ENCODE results near the gene MT1B.
A peak's percentile ranks its signal among the peaks of the same experiment; 100 is the strongest.
"Not testable (repeated sequence)": the region's sequence is repeated elsewhere in the genome, so short reads cannot be mapped to it uniquely, and the experiment has no call there.

The MT1B gene

DNA sequence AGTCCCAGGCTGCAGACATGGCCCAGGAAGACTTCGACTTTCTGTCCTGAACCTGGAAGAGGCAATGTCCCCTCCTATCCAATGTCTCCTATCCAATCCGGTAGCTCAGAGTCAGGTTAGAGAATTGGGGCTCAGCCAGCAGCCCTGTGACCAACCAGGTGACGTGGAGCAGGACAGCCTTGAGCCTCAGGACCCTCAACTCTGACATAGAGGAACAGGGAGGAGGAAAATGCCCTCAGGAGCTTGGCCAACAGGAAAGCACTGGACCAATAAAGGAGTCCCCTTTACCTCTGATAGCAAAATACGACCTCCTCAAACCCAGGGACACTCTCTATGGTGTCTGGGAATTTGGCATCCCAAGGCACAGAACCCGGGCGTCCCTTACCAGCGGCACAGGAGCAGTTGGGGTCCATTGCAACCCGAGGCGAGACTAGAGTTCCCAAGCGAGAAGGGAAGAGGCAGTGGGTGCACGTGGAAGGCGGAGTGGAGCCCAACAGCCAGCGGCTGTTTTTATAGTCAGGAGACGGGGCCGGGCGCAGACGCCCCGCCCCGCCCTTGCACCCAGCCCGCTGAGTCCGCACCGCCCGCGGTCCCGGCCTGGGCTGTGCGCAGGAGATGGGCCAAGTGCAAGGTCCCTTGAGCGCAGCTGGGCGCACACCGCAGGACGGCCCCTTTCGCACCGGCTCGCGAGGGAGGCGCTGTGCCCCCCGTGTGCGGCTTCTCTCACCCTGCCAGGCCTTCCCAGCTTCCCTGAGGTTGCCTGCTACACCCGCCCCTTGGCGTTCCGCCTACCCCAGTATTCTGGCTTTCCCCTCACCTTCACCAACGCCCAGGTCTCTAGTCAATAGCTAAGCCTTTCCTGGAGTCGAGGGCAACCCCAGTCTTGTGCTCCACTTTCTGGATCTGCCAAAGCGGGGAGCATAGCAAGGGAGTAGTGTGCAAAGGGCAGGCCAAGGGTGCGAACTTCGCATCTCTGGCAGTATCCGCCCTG, 16.2 kb downstream of the MT1B start, which contains the start of gene MT1G:
TSS of gene MT1G (minus strand) at position 485 of the 991 bp plus-strand sequence. CDS start at position 413, 72 bp downstream.
- DNase-seq (ENCODE audit: low read depth in 2 of 3, low spot score in 2 of 3), result no peak

DNA sequence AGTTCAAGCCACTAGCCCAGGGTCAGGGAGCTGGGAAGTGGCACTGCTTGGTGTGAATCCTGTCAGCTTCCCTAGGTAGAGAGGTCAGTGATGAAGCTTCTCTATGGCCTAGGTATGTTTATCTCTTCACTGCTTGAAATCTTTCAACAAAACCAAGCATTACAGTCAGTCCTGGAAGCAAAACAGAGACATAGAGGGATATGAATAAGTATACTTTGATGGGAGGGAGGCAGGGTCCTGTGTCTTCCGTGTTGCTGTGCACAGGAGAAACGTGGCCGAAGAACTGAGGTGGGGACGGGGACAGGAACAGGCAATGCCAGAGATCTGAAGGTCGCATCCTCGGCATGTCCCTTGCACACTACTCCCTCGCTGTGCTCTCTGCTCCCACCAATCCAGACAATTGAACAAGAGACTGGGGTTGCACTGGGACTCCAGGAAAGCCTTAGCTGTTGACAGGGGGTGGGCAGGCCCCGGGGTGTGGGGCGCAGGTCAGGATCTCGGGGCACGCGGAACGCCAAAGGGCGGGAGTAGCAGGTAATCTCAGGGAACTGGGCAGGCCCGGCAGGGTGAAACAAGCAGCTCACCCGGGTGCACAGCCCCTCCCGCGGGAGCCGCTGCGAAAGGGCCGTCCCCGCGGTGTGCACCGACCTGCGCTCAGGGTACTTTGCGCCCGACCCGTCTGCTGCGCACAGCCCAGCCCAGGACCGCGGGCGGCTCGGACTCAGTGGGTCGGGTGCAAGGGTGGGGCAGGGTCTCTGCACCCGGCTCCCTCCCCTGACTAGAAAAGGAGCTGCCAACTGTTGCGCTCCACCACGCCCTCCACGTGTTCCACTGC, 17.5 kb downstream of the MT1B start, which contains the start of gene MT1H:
TSS of gene MT1H (plus strand) at position 810 of the 835 bp plus-strand sequence. CDS start 71 bp downstream, outside the sequence.
- no peak for DNase-seq (ENCODE audit: low read depth in 2 of 3, low spot score in 2 of 3)

DNA sequence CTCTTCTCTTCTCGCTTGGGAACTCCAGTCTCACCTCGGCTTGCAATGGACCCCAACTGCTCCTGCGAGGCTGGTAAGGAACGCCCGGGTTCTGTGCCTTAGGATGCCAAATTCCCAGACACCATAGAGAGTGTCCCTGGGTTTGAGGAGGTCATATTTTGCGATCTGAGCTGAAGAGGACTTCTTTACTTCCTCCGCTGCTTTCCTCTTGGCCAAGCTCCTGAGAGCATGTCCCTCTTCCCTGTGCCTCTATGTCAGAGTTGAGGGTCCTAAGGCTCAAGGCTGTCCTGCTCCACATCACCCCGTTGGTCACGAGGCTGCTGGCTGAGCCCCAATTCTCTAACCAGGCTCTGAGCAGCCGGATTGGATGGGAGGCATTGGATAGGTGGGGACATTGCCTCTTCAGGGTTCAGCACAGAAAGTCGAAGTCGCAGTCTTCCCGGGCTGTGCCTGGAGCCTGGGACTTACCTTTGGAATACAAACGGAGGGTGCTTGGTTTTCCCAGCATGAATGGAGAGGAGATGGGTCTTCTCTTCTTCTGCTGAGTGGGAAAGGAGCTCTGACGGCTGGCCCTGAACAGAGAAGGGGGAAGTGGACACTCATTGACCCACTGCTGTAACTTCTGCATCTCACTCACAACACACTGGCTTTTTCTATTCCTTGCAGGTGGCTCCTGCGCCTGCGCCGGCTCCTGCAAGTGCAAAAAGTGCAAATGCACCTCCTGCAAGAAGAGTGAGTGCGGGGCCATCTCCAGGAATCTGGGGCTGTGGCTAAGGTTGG, 18.3 kb downstream of the MT1B start:
- no peak for DNase-seq (ENCODE audit: low read depth in 2 of 3, low spot score in 2 of 3)

DNA sequence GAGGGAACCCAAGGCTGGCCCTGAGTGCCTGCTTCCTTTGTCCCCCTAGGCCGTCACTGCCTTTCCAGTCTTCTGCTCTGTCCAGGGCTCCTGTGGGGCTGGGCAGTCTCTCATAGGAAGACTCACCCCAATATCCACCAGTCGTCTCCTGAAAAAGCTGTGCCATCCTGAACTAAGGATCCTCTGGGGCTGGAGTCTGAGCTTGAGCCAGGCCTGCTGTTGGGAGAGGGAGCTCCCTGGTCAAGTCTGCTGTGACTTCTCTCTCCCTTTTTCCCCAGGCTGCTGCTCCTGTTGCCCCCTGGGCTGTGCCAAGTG, 18.9 kb downstream of the MT1B start:
- DNase-seq (ENCODE audit: low read depth in 2 of 3, low spot score in 2 of 3), result no peak

DNA sequence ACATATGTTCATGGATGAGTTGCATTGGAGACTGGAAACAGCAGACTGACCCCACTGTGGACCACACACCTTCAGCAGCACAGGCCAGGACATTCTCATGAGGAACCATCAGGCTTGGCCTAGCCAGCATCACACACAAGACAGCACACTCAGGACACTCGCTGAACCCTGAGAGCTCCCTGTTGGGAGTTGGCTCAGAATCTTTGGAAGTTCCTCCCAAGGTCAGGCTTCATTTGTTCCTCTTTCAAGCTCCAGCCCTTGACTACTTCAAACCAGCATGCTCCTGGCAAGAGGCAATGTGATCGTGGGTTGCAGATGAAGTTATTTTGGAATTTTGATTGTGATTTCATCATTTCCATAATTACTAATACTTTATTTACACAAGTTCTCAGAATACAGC, 20.0 kb downstream of the MT1B start:
- not testable (repeated sequence) for DNase-seq (ENCODE audit: low read depth in 2 of 3, low spot score in 2 of 3)

DNA sequence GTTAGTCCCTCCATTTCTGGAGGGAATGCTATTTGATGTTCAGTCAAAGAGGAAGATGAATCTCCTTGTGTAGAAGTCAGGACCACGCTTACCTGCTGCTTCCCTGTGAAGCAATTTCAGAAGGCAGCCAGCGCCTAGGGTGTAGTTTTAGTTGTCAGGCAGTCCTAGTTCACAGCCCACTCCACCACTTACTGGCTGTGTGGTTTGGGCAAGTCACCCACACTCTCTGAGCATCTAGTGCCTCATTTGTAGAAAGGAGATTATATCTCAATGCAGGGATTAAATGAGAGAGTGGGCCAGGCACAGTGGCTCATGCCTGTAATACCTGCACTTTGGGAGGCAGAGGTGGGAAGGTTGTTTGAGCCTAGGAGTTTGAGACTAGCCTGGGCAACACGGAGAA, 20.5 kb downstream of the MT1B start:
- not testable (repeated sequence) for DNase-seq (ENCODE audit: low read depth in 2 of 3, low spot score in 2 of 3)

DNA sequence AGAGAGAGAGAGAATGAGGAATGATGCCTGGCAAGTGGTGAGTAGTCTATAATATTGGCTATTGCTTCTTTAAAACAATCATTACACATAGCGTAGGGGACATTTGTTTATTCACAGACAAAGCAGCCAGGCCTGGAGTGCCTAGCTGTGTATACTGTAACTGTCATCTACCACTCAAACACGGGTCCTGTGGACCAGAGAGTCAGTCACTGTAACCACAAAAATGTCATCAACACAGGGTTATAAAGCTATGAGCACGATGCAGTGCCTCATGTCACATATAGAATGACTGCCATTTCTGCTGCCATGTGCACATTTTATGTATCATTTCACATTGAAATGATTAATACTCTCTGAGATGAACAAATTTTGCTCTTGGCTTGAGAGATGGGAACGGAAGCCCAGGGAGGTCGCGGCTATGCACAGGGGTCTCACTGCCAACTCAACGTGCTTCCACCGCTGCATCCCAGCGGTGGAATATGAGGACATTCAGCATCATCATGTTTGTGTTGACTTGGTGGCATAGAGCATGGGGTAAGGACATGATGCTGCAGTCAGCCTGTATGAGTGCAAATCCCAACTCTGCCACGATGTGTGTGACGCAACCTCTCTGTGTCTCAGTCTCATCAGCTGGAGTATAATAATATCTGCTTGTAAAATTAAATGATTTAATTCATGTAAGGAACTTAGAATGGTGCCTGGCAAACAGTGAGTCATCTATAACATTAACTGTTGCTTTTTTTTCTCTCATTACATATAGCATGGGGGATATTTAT, 21.3 kb downstream of the MT1B start:
- DNase-seq (ENCODE audit: low read depth in 2 of 3, low spot score in 2 of 3), result no peak

DNA sequence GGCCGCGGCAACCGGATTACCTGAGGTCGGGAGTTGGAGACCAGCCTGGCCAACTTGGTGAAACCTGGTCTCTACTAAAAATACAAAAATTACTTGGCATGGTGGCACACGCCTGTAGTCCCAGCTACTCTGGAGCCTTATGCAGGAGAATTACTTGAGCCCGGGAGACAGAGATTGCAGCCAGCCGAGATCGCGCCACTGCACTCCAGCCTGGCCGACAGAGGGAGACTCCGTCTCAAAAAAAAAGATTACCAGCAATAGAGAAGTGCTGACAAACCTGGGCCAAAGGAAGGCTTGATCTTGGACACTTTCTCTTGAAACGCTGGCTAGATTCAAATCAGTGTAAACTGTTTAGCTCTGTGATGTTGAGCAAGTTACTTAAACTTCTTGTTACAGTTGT, 22.2 kb downstream of the MT1B start:
- no peak for DNase-seq (ENCODE audit: low read depth in 2 of 3, low spot score in 2 of 3)

DNA sequence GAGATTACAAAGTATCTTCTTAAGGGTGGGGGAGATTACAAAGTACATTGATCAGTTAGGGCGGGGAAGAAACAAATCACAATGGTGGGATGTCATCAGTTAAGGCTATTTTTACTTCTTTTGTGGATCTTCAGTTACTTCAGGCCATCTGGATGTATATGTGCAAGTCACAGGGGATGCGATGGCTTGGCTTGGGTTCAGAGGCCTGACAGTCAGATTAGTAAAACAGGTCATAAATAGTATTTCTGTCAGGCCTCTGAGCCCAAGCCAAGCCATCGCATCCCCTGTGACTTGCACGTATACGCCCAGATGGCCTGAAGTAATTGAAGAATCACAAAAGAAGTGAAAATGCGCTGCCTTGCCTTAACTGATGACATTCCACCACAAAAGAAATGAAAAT, 22.9 kb downstream of the MT1B start:
- not testable (repeated sequence) for DNase-seq (ENCODE audit: low read depth in 2 of 3, low spot score in 2 of 3)

DNA sequence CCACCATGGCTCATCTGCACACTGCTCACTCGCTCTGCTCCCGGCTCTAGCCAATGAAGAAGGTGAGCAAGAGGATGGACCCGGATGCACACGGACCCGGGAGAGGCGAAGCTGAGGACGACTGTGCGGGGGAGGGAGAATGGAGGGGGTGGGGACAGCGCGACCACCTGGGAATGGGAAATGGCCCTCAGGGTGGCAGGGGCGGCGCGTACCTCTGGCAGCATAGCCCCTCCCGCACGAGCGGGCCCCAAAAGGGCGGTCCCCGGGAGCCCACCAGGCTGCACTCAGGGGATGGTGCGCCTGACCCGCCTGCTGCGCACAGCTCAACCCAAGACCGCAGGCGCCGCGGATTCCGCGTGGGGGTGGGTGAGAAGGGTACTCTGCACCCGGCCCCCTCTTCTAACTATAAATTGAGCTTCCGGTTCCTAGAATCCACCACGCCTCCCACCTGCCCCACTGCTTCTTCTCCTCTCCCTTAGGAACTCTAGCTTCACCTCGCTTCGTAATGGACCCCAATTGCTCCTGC, 24.1 kb downstream of the MT1B start:
- no peak for DNase-seq (ENCODE audit: low read depth in 2 of 3, low spot score in 2 of 3)

DNA sequence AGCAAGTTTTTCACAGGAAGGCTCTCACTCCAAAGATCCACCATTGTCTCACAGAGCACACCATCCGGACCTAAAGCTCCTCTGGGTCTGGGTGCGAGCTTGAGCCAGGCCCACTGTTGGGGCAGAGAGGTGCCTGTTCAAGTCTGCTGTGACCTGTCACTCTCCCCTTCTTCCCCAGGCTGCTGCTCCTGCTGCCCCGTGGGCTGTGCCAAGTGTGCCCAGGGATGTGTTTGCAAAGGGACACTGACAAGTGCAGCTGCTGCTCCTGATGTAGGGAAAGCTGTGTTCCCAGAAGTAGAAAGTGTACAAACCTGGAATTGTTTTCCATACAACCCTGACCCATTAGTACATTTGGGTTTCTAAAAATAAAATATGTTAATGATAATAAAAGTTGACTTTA, 25.8 kb downstream of the MT1B start:
- no peak for DNase-seq (ENCODE audit: low read depth in 2 of 3, low spot score in 2 of 3)

DNA sequence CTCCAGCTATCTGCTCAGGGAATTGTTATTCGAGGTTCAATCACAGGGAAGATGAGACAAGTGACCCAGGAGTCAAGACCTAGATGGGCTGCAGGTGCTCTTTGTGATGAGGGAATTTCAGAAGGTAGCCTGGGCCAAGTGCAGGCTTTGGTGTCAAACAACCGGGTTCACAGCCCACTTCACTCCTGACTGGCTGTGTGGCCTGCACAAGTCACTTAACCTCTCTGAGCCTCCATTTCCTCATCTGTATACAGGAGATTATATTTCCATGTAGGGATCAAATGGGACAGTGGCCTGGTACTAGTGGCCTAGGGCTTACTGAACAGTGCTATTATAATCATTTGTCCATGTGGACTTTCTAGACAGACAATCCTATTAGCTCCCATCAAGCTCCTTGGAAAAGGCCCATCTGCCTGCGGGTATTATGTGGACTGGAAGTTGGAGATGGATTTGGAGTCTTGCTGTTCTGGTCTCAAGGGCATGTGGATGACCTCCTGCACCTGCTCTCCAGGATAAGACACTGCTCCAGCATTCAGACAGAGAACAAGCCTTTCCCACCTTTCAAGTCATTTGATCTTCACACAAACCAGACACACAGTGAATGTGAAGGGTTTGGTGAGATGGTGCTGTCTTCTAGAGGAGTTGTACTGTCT, 27.5 kb downstream of the MT1B start:
- DNase-seq (ENCODE audit: low read depth in 2 of 3, low spot score in 2 of 3), result no peak

DNA sequence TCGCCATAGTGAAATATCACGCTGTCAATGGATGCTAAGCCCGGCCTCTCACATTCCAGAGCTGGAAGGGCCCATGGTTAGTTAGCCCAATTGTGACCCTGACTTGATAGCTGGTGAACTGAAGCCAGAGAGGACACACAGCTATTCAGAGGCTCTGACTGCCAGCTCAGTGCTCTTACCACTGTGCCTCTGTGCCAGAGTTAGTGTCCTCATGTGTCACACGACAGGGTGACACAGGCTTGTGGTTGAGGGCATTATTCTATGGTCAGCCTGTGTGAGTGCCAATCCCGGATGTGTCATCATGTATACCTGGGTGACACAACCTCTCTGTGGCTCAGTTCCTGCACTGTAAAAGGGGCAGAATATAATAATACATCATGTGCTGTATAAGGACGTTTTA, 28.1 kb downstream of the MT1B start:
- no peak for DNase-seq (ENCODE audit: low read depth in 2 of 3, low spot score in 2 of 3)

DNA sequence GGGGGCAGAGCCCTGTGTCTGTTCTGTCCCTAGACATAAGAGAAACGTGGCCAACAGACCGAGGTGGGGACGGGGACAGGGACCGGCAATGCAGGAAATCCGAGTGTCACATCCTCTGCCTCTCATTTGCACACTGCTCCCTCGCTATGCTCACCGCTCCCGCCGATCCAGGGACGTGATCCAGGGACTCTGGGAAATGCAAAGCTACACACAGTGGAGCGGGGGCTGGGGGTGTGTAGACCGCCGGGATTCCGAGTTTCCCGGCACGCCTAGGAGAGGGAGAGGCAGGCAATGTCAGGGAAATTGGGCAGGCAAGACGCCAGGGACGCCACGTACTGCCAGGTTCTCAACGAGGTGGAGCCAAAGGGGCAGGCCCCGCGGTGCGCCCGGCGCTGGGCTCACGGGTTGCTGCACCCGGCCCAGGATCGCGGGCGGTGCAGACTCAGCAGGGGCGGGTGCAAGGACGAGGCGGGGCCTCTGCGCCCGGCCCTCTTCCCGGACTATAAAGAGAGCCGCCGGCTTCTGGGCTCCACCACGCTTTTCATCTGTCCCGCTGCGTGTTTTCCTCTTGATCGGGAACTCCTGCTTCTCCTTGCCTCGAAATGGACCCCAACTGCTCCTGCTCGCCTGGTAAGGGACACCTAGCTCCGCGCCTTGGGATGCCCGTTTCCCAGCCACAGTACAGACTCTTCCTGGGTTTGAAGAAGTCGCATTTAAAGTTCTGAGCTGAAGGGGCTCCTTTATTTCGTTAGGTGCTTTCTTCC, 30.4 kb downstream of the MT1B start, which contains the start of gene MT1X:
TSS of gene MT1X (plus strand) at position 532 of the 764 bp plus-strand sequence. CDS start at position 603, 71 bp downstream.
- peak; percentile 79 to 85 (median 82) for DNase-seq (ENCODE audit: low read depth in 2 of 3, low spot score in 2 of 3)

DNA sequence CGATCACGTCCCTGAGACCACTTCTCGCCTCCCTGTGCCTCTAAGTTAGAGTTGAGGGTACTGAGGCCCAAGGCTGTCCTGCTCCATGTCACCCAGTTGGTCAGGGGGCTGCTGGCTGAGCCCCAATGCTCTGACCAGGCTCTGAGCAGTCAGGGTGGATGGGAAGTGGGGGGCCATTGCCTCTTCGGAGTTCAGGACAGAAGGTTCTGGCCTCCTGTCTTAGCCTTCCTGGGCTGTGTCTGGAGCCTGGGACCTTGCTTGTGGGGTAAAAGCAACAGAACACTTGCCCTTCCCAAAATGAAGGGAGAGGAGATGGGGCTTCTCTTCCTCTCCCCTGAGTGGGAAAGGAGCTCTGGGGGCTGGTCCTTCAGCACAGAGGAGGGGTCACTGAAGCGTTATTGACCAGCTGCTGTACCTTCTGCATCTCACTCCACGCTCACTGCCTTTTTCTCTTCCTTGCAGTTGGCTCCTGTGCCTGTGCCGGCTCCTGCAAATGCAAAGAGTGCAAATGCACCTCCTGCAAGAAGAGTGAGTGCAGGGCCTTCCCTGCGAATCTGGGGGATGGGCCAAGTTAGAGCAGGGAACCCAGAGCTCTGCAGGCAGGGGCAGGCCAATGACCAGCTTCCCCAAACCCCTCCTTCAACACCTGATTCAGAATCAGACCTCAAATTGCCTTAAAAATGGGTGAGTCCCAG, 31.2 kb downstream of the MT1B start:
- DNase-seq (ENCODE audit: low read depth in 2 of 3, low spot score in 2 of 3), result no peak

DNA sequence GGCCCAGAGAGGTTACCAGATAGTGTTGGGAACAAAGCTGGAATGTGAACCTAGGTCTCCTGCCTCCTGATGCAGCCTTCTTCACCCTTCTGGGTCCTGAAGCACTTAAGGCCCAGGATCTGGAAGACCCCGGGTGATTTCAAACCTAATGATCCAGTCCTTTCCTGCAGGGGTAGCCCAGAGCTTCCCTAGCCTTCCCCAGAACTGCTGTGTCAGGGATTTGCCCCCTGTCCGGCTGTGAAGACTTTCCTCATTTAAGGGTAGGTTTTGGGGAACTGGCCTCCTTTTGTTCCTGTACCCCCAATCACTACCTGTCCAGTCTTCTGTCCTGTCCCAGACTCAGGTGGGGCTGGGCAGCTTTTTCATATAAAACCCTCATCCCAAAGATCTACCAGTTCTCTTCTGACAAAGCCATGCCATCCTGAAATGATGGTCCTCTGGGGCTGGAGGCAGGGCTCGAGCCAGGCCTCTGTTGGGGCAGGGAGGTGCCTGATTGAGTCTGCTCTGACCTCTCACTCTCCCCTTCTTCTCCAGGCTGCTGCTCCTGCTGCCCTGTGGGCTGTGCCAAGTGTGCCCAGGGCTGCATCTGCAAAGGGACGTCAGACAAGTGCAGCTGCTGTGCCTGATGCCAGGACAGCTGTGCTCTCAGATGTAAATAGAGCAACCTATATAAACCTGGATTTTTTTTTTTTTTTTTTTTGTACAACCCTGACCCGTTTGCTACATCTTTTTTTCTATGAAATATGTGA, 31.9 kb downstream of the MT1B start:
- no peak for DNase-seq (ENCODE audit: low read depth in 2 of 3, low spot score in 2 of 3)

DNA sequence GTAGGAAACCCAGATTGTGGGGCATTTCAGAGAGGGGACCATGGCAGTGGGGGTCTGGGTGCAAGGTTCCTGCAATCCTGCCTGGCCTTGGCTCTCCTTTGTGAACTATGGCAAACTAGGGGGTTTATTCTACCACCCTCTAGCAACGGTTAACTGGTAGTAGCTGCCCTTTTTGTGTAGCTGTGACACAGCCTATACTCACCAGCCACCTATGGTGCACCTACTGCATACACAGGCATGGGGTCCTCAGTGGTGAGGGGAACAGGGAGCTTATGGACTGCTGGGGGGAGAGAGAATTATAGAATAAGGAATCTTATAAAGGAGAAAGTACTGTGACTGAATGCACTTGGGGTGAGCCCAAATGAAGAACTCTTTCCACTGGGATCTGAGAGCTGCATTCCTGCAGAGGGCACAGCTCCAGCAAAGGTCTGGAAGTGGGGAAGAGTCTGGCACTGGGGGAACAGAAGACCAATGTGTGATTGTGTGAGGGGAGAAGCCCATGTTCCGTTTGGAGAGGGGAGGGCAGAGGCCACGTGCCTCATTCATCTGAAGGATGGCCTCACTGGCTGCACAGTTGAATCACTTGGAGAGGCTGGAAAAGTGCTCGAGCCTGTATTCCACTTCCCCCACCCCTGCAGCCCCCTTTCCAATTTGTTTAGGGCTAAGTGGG, 32.7 kb downstream of the MT1B start:
- DNase-seq (ENCODE audit: low read depth in 2 of 3, low spot score in 2 of 3), result no peak

Measured in activated CD8-positive, alpha-beta memory T cell treated with anti-CD3 and anti-CD28 coated beads for 48 hours (primary cell).